Hepatocyte (in vitro differentiated cells): ENCODE data around the gene NDFIP2.

Source experiments
- EZH2 ChIP-seq: fragments of 200-600 bp; sonication (generic); IDR thresholded peaks from 2 replicates; pipeline ENCODE4 v1.6.1; 2016; ENCODE audit warnings: antibody characterized with exemption, mild to moderate bottlenecking, borderline replicate concordance
- TF ChIP-seq, protein P1 (sequence below): fragments of 200-600 bp; sonication (generic); IDR thresholded peaks from 2 replicates; pipeline ENCODE4 v1.5.1; 2016; ENCODE audit warnings: antibody characterized with exemption, mild to moderate bottlenecking; ENCODE audit not compliant: poor library complexity

- TF ChIP-seq, protein P1, sequence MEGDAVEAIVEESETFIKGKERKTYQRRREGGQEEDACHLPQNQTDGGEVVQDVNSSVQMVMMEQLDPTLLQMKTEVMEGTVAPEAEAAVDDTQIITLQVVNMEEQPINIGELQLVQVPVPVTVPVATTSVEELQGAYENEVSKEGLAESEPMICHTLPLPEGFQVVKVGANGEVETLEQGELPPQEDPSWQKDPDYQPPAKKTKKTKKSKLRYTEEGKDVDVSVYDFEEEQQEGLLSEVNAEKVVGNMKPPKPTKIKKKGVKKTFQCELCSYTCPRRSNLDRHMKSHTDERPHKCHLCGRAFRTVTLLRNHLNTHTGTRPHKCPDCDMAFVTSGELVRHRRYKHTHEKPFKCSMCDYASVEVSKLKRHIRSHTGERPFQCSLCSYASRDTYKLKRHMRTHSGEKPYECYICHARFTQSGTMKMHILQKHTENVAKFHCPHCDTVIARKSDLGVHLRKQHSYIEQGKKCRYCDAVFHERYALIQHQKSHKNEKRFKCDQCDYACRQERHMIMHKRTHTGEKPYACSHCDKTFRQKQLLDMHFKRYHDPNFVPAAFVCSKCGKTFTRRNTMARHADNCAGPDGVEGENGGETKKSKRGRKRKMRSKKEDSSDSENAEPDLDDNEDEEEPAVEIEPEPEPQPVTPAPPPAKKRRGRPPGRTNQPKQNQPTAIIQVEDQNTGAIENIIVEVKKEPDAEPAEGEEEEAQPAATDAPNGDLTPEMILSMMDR = no peak
- TF ChIP-seq EZH2 = no peak
These were observed 44.3 kb downstream of the NDFIP2 start for GRCh38 chr13:79525064-79525857.
